ENCODE data around the gene PTPRM.

GRCh38 chr18:7775843-7776242, 208.7 kb downstream of the PTPRM start:
- TF ChIP-seq CTCF (IDR thresholded peaks at IDR 0.05): no peak
- TF ChIP-seq EP300 (IDR thresholded peaks at IDR 0.05): no peak

Data from gastroesophageal sphincter (tissue), 3 donors.